ENCODE data around the gene AP3B1. TPM values are rescaled to one million over a fixed set of nuclear protein-coding genes. Genes with fewer than 3 reads are reported as not detected.

Gene AP3B1
- total RNA-seq, 1 experiment from 2014 or later = 47.5 TPM

GRCh38 chr5:78002690-78003089 is 291.8 kb downstream of the AP3B1 start:
- no peak for DNase-seq (ENCODE audit: low read depth)
- in situ Hi-C loops (cut with HindIII; ENCODE audit: low pct_unique_long_range_greater_than_20kb, low sequenced_read_pairs) = no loop called here

DNA sequence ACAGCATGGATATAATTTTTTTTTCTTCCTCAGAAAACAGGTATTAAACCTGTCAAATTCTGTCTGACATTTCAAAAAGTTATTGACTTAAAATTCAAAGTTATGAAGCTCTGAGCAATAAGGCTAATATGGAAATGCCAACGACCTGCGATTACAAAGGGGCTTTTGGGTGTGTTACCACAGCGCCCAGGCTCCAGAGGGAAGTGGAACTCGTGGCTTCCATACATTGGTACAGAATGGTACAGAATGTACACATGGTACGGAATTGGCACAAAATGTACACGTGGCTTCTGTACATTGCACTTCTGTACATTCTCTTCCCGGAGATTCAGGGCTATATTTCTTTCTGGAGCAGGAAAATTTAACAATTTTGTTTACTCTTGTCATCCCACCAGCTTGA is 293.3 kb downstream of the AP3B1 start:
- in situ Hi-C loops (cut with HindIII; ENCODE audit: low pct_unique_long_range_greater_than_20kb, low sequenced_read_pairs) = no loop called here
- no peak for DNase-seq (ENCODE audit: low read depth)

- DNase-seq (ENCODE audit: low read depth) = no peak
- in situ Hi-C loops (cut with HindIII; ENCODE audit: low pct_unique_long_range_greater_than_20kb, low sequenced_read_pairs) = no loop called here
Measured at GRCh38 chr5:78000191-78000590, 294.3 kb downstream of the AP3B1 start.

DNA sequence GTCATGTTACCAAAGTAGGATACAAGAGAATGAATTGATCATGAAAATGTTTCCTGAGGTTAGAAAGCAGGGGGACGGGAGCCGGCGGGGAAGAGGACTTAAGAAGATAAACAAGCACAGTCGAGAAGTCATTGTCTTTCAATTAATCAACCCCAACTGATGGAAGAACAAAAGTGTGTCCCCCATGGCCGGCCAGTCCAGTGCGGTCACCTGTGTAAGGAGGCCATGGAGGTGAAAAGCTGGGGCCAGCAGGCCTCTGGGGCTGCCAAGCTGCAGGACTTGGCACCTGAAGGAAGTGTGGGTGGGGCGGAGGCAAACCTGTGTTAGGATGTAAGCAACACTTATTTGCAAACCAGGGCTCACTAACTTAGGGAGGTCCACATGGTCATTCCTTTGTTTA is 295.1 kb downstream of the AP3B1 start:
- in situ Hi-C loops (cut with HindIII; ENCODE audit: low pct_unique_long_range_greater_than_20kb, low sequenced_read_pairs) = no loop called here
- DNase-seq (ENCODE audit: low read depth) = no peak

DNA sequence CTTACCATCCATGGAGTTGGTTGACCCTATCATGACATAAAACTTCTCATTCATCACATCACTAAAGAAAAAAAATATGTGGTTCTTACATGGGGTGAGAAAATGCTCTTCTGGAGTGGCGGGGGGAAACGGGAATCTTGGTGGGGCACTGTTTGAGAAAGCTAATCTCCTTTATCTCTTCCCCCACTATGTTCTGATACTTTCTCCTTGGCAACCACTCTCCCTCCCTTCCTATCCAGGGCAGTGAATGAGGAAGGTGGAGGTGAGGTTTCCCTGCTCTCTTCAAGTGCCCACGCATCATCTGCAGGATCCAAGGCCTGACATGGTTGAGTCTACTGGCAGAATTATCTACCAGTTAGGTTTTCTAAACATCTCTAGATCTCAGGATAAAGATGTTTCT is 297.6 kb downstream of the AP3B1 start:
- in situ Hi-C loops (cut with HindIII; ENCODE audit: low pct_unique_long_range_greater_than_20kb, low sequenced_read_pairs) = no loop called here
- DNase-seq (ENCODE audit: low read depth) = no peak

DNA sequence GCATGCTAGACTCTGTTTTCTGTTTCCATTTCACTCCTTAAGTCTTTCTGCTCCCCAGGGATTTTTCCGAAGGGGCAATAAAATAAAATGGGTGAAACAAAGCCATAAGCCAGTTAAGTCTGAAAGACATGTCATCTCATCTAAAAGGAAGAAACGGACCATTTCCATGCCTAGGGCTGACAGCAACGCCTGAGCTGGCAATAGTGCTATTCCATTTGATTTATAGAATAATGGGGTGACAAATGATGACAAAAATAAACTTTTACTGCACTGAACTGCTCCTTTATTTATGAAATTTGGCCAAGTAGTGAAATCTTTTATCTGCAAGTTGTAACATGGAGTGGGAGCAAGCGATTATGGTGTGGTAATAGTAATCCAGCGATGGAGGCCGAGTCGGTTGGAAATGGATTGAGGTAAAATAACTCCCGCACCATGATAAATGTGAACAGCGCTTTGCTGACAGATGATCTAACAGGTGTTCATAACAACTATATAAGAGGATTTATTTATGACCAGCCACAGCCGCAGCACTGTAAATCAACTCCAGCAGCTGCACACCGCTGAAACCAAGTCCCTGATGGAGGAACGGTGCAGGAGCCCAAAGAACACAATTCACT is 298.6 kb downstream of the AP3B1 start:
- in situ Hi-C loops (cut with HindIII; ENCODE audit: low pct_unique_long_range_greater_than_20kb, low sequenced_read_pairs) = no loop called here
- DNase-seq (ENCODE audit: low read depth) = no peak

DNA sequence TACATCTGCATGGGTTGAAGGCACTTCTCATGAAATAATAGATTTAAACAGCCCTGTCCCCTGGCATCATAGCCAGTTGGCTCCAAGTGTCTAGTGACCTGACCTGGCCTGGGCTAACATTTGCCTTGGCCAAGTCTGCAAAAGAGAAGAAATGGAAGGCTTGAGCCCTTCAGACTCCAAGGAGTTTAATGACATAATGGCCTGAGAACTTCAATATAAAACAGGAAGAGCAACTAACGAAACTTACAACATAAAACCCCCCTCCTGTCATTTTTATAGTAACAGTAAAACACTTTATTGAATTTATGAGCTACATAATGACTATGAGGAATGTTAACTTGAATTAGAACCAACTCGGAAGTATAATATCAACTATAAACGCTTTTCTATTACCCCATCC is 299.6 kb downstream of the AP3B1 start:
- no peak for DNase-seq (ENCODE audit: low read depth)
- in situ Hi-C loops (cut with HindIII; ENCODE audit: low pct_unique_long_range_greater_than_20kb, low sequenced_read_pairs) = no loop called here

DNA sequence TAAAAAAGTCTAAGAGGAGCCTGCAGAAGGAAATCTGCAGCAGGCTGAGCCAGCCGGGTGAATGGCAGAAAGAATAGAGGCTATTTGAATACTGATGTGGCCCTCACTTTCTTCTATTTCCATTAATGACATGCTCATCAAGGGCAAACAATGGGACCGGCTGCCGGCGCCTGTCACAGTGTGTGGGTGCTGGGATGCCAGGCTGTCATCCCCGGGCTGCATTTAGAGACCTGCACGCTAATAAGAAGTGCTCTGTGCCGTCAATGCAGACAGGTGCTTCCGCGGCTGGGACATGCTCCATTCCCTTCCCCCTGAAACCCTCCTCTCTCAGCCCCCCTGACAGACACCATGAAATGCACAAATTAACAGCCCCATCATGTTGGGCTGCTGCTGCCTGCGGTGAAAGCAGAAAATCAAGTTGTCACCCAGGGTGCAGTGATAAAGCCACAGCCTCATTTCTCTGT is 300.6 kb downstream of the AP3B1 start:
- DNase-seq (ENCODE audit: low read depth) = no peak
- in situ Hi-C loops (cut with HindIII; ENCODE audit: low pct_unique_long_range_greater_than_20kb, low sequenced_read_pairs) = no loop called here

- DNase-seq (ENCODE audit: low read depth) = no peak
- in situ Hi-C loops (cut with HindIII; ENCODE audit: low pct_unique_long_range_greater_than_20kb, low sequenced_read_pairs) = no loop called here
Measured at GRCh38 chr5:77993141-77993854, 301.2 kb downstream of the AP3B1 start.

DNA sequence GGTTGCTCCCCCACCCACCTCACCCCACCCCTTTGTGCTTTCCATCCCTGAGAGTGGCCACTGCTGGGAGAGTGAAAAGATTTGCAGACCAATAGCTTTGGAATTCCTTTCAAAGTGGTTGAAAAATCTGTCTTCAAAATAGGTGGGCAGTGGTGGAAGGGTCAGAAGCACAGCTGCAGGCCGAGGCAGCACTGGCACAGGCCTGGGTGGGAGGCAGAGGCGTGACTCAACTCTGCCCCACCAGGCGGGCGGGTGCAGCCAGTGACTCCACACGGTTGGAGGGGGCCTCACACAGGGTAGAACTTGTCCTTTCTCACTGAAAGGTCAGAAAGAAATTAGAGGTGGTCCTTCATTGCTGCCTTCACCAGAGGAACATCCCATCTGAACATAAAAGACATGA is 303.4 kb downstream of the AP3B1 start:
- no peak for DNase-seq (ENCODE audit: low read depth)
- in situ Hi-C loops (cut with HindIII; ENCODE audit: low pct_unique_long_range_greater_than_20kb, low sequenced_read_pairs) = no loop called here

DNA sequence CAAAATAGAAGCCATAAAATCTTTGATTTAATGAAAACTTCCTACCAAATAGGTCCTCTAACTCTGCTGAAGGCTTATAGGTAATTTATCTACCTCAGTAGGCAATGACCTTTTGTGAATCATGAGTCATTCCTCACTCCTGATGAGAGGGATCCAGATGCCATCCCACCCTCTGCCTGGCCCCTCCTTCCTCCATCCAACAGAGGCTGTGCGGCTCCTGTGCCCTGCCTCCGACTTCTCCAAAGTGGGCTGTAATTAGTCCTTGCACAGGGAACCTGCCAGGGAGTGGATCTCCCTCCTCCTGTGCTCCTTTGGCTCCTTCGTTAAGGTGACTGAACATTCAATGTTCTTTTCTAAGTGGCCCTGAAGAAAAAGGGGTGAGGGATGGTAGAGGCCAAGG is 304.5 kb downstream of the AP3B1 start:
- in situ Hi-C loops (cut with HindIII; ENCODE audit: low pct_unique_long_range_greater_than_20kb, low sequenced_read_pairs) = no loop called here

GRCh38 chr5:77987988-77988387 is 306.5 kb downstream of the AP3B1 start:
- DNase-seq (ENCODE audit: low read depth) = no peak
- in situ Hi-C loops (cut with HindIII; ENCODE audit: low pct_unique_long_range_greater_than_20kb, low sequenced_read_pairs) = no loop called here

More for the DNA sequence above, 304.5 kb downstream of the AP3B1 start:
- DNase-seq (ENCODE audit: low read depth) = peak; percentile 6

DNA sequence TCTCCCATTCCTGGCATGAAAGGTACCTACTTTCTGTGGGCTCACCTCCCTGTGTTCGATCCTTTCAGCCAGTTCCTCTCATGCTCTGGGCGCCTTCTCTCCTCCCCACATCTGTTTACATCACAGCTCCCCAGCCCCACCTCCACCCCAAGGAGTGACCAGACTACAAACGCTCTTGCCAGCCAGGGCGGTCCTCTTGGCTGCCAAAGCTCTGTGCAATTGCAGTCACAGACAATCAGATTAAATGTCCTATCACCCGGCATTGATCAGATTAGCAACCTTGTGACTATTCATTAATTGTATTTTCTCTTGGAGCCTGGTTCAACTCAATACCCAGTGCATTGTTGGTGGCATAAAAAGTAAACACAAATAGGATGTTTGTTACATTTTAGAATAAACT is 307.2 kb downstream of the AP3B1 start:
- in situ Hi-C loops (cut with HindIII; ENCODE audit: low pct_unique_long_range_greater_than_20kb, low sequenced_read_pairs) = no loop called here

DNA sequence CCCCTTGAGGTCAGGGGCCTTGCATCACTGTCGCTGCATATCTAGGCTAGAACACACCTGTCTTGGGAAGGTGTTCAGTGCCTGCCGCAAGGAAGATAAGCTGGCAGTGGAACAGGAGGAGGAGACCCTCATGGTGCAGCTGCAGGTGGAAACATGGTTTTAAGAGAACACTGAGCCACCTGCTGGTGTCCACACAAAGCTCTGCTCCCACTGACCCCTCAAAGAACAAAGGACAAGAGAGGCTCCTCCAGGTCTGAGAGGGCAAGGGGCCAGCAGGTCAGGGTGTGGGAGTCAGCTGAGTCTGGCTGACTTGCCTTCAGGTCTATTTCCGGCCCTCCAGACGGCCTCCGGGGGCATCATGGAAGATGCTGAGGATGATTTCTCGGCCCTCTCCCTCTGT is 308.2 kb downstream of the AP3B1 start:
- in situ Hi-C loops (cut with HindIII; ENCODE audit: low pct_unique_long_range_greater_than_20kb, low sequenced_read_pairs) = no loop called here

More for the DNA sequence above, 307.2 kb downstream of the AP3B1 start:
- no peak for DNase-seq (ENCODE audit: low read depth)

GRCh38 chr5:77985247-77985646 is 309.3 kb downstream of the AP3B1 start:
- in situ Hi-C loops (cut with HindIII; ENCODE audit: low pct_unique_long_range_greater_than_20kb, low sequenced_read_pairs) = no loop called here
- DNase-seq (ENCODE audit: low read depth) = no peak

More for the DNA sequence above, 308.2 kb downstream of the AP3B1 start:
- no peak for DNase-seq (ENCODE audit: low read depth)

- in situ Hi-C loops (cut with HindIII; ENCODE audit: low pct_unique_long_range_greater_than_20kb, low sequenced_read_pairs) = no loop called here
- DNase-seq (ENCODE audit: low read depth) = no peak
Measured at GRCh38 chr5:77984587-77984986, 309.9 kb downstream of the AP3B1 start.

GRCh38 chr5:77983482-77984199 is 310.9 kb downstream of the AP3B1 start:
- in situ Hi-C loops (cut with HindIII; ENCODE audit: low pct_unique_long_range_greater_than_20kb, low sequenced_read_pairs) = no loop called here

DNA sequence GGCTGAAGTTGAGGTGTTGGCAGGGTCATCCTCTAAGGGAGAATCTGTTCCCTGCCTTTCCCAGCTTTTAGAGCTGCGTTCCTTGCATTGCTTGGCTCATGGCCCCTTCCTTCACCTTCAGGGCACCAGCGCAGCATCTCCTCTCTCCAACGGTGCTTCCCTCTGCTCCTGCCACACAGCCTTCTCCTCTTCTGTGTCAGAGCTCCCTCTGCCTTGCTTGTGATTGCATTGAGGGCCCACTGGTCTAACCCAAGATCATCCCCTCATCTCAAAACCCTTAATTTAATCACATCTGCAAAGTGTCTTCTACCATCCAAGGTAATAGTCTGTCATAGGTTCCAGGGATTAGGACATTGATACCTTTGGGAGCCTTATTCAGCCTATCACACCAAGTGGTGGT is 312.7 kb downstream of the AP3B1 start:
- DNase-seq (ENCODE audit: low read depth) = no peak
- in situ Hi-C loops (cut with HindIII; ENCODE audit: low pct_unique_long_range_greater_than_20kb, low sequenced_read_pairs) = no loop called here

More at GRCh38 chr5:77983482-77984199, 310.9 kb downstream of the AP3B1 start:
- DNase-seq (ENCODE audit: low read depth) = no peak

- DNase-seq (ENCODE audit: low read depth) = no peak
- in situ Hi-C loops (cut with HindIII; ENCODE audit: low pct_unique_long_range_greater_than_20kb, low sequenced_read_pairs) = no loop called here
Measured at GRCh38 chr5:77974576-77974975, 319.9 kb downstream of the AP3B1 start.

Data from Caki2 (cell line).